ENCODE data around the gene OAF. TPM values are rescaled to one million over a fixed set of nuclear protein-coding genes. Genes with fewer than 3 reads are reported as not detected.
A peak's percentile ranks its signal among the peaks of the same experiment; 100 is the strongest.

The OAF gene
- total and polyA plus RNA-seq, 9 of the 15 experiments (the other 6 are each of a cell fraction or from before 2014, with no cell fraction given): 1.1 to 21.6 (median 7.5) TPM

DNA sequence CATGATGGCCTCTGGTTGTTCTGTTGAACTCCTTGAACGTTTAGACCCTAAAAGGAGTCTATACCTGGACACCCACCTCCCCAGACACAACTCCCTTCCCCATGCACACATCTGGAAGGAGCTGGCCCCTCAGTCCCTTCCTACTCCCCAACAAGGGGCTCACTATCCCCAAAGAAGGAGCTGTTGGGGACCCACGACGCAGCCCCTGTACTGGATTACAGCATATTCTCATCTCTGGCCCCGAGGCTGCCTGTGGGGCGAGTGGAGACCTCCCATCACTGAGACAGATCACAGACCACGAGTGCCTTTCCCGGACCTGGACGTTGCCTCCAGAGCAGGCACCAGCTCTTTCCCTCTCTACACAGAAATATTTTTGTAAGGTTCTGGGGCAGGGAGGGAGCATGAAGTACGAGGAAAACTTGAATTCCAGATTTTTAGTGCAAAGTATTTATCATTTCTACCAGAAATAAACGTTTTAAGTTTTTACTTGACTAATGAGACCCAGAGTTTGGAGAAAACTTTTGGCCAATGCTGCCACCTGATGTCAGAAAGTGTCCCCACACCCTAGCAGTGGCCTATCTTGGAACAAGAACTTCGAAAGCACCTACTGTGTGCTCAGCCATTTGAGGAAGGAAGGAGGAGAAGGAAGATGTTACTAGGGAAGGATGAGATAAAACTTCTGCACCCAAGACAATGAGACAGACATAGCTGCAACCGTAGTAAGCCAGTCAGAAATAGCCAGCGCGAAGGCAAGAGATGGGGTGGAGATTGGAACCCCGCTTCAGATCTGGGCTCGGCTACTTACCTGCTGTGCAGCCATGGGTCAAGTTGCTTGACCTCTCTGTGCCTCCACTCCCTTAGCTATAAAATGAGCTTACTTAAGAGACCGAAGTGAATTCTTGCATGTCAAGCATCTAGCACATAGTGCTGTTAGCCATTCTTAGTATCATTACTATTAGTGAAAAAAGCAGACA lies 18.9 kb downstream of the OAF start (continued):
- TF ChIP-seq, protein P1, sequence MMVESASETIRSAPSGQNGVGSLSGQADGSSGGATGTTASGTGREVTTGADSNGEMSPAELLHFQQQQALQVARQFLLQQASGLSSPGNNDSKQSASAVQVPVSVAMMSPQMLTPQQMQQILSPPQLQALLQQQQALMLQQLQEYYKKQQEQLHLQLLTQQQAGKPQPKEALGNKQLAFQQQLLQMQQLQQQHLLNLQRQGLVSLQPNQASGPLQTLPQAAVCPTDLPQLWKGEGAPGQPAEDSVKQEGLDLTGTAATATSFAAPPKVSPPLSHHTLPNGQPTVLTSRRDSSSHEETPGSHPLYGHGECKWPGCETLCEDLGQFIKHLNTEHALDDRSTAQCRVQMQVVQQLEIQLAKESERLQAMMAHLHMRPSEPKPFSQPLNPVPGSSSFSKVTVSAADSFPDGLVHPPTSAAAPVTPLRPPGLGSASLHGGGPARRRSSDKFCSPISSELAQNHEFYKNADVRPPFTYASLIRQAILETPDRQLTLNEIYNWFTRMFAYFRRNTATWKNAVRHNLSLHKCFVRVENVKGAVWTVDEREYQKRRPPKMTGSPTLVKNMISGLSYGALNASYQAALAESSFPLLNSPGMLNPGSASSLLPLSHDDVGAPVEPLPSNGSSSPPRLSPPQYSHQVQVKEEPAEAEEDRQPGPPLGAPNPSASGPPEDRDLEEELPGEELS (CRISPR knock-in tag; IDR thresholded peaks at IDR 0.05; ENCODE audit: borderline replicate concordance): no peak
- TF ChIP-seq, protein P2, sequence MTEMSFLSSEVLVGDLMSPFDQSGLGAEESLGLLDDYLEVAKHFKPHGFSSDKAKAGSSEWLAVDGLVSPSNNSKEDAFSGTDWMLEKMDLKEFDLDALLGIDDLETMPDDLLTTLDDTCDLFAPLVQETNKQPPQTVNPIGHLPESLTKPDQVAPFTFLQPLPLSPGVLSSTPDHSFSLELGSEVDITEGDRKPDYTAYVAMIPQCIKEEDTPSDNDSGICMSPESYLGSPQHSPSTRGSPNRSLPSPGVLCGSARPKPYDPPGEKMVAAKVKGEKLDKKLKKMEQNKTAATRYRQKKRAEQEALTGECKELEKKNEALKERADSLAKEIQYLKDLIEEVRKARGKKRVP (CRISPR knock-in tag; IDR thresholded peaks at IDR 0.05): no peak
- TF ChIP-seq ETV6 (IDR thresholded peaks at IDR 0.05; ENCODE audit: borderline replicate concordance in 1 of 2, low read depth in 2 of 2, low read length in 1 of 2): no peak
- TF ChIP-seq ETV6 (CRISPR knock-in tag; IDR thresholded peaks at IDR 0.05; ENCODE audit: borderline replicate concordance): no peak
- 0 out of 2 replicates have a peak, but pooled peaks have one; percentile 14 for TF ChIP-seq ARID2 (IDR thresholded peaks at IDR 0.05)
- TF ChIP-seq ZKSCAN1 (IDR thresholded peaks at IDR 0.05; ENCODE audit: low read depth, low read length): peak; percentile 100
- no peak for TF ChIP-seq NCOA6 (IDR thresholded peaks at IDR 0.05)
- TF ChIP-seq TEAD1 (CRISPR knock-in tag; IDR thresholded peaks at IDR 0.05): no peak
- TF ChIP-seq ZNF449 (CRISPR knock-in tag; IDR thresholded peaks at IDR 0.05): no peak
- TF ChIP-seq ARNT (IDR thresholded peaks at IDR 0.05): no peak
- no peak for TF ChIP-seq WHSC1 (IDR thresholded peaks at IDR 0.05; ENCODE audit: low read length)
- no peak for TF ChIP-seq MECOM (CRISPR knock-in tag; IDR thresholded peaks at IDR 0.05)
- no peak for TF ChIP-seq ZNF274 (IDR thresholded peaks at IDR 0.05; ENCODE audit: borderline replicate concordance, low read depth, low read length)
- TF ChIP-seq, protein P3, sequence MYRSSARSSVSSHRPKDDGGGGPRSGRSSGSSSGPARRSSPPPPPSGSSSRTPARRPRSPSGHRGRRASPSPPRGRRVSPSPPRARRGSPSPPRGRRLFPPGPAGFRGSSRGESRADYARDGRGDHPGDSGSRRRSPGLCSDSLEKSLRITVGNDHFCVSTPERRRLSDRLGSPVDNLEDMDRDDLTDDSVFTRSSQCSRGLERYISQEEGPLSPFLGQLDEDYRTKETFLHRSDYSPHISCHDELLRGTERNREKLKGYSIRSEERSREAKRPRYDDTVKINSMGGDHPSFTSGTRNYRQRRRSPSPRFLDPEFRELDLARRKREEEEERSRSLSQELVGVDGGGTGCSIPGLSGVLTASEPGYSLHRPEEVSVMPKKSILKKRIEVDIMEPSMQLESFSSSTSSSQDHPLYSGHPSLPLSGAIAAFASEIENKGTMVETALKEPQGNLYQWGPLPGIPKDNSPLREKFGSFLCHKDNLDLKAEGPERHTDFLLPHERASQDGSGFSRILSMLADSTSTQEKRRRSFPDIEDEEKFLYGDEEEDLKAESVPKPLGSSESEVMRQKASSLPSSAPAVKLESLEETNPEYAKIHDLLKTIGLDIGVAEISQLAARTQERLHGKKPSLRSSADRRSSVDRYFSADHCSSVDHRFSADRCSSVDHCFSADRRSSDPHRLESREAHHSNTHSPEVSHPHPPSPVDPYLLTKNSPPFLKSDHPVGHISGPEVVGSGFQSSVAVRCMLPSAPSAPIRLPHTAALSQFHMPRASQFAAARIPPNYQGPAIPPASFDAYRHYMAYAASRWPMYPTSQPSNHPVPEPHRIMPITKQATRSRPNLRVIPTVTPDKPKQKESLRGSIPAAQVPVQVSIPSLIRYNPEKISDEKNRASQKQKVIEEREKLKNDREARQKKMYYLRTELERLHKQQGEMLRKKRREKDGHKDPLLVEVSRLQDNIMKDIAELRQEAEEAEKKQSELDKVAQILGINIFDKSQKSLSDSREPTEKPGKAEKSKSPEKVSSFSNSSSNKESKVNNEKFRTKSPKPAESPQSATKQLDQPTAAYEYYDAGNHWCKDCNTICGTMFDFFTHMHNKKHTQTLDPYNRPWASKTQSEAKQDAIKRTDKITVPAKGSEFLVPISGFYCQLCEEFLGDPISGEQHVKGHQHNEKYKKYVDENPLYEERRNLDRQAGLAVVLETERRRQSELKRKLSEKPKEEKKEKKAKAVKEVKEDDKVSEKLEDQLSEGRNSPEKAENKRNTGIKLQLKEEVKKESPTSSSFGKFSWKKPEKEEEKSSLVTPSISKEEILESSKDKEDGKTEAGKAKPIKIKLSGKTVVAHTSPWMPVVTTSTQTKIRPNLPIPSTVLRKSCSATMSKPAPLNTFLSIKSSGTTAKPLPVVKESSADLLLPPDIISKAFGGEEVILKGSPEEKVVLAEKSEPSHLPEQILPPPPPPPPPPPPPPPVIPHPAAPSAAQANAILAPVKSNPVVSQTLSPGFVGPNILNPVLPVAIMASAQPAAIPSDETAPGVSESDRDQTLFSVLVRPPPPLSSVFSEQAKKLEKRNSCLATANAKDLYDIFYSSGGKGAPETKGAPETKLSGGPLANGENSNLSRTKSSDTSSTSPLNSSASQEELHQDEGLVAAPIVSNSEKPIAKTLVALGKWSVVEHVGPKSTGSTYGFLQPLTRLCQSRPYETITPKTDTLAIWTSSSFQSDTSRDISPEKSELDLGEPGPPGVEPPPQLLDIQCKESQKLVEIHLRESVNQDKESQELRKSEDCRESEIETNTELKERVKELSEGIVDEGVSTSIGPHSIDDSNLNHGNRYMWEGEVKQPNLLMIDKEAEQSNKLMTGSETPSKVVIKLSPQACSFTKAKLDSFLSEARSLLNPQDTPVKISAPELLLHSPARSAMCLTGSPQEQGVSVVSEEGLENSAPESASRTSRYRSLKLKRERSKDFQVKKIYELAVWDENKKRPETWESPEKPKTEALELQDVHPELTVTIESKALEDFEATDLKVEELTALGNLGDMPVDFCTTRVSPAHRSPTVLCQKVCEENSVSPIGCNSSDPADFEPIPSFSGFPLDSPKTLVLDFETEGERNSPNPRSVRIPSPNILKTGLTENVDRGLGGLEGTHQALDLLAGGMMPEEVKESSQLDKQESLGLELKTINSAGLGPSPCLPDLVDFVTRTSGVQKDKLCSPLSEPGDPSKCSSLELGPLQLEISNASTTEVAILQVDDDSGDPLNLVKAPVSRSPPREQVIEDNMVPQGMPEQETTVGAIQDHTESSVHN (IDR thresholded peaks at IDR 0.05; ENCODE audit: borderline replicate concordance in 1 of 2, low read depth in 1 of 2): no peak

All from K562 (cell line).